ENCODE measurements around the gene NCBP1. TPM values are rescaled to one million over a fixed set of nuclear protein-coding genes. Genes with fewer than 3 reads are reported as not detected.
A peak's percentile ranks its signal among the peaks of the same experiment; 100 is the strongest.

The NCBP1 gene
- total RNA-seq, 1 donor from 2014 or later: 55.9 TPM

- H3K4me1 ChIP-seq: no peaks in the 10 kb centered on the region
- no peak overlapping the region for H3K9ac ChIP-seq
- H3K9me3 Mint-ChIP-seq: no peaks in the 10 kb centered on the region
- H3K36me3 ChIP-seq: no peaks in the 10 kb centered on the region
- no peak overlapping the region for H3K4me3 Mint-ChIP-seq
- no peaks in the 10 kb centered on the region for H3K36me3 Mint-ChIP-seq
- H2AFZ ChIP-seq (replicated peaks): no peak overlapping the region
- no peaks in the 10 kb centered on the region for H3K9me3 ChIP-seq (ENCODE audit: low read depth)
- TF ChIP-seq EZH2phosphoT487 (IDR thresholded peaks at IDR 0.05) (no peak), CTCF (IDR thresholded peaks at IDR 0.05) (no peak)
- no peaks in the 10 kb centered on the region for H4K20me1 ChIP-seq (ENCODE audit: low read depth)
- no peaks in the 10 kb centered on the region for H3K27me3 Mint-ChIP-seq (ENCODE audit: insufficient read depth, low read depth)
- no peaks in the 10 kb centered on the region for H3K79me2 ChIP-seq (ENCODE audit: low read depth)
- no peak for DNase-seq (ENCODE audit: low spot score)
- peaks cover 43% of the 10 kb centered on the region for H3K27me3 ChIP-seq
- H3K27ac Mint-ChIP-seq: no peak overlapping the region
- no peak overlapping the region for H3K4me2 ChIP-seq
- H3F3A ChIP-seq (ENCODE audit: low read depth): no peaks in the 10 kb centered on the region
- H3K27ac ChIP-seq: no peak overlapping the region
- H3K4me1 Mint-ChIP-seq: peaks cover 14% of the 10 kb centered on the region
- H3K4me3 ChIP-seq: no peak overlapping the region
Observed at GRCh38 chr9:97705354-97705950, 71.8 kb downstream of the NCBP1 start.

GRCh38 chr9:97706246-97706645 lies 72.6 kb downstream of the NCBP1 start:
- H3F3A ChIP-seq (ENCODE audit: low read depth): peaks cover 5% of the 10 kb centered on the region
- no peak for DNase-seq (ENCODE audit: low spot score)
- H4K20me1 ChIP-seq (ENCODE audit: low read depth): peaks cover 6% of the 10 kb centered on the region
- H3K4me2 ChIP-seq: no peak overlapping the region
- H3K9me3 ChIP-seq (ENCODE audit: low read depth): no peaks in the 10 kb centered on the region
- no peak overlapping the region for H2AFZ ChIP-seq (replicated peaks)
- no peak overlapping the region for H3K4me3 ChIP-seq
- H3K79me2 ChIP-seq (ENCODE audit: low read depth): no peaks in the 10 kb centered on the region
- no peaks in the 10 kb centered on the region for H3K36me3 ChIP-seq
- Mint-ChIP-seq H3K27me3 (ENCODE audit: insufficient read depth, low read depth) (peaks cover 3% of the 10 kb centered on the region), H3K27ac (no peak overlapping the region), H3K36me3 (no peaks in the 10 kb centered on the region), H3K4me3 (no peak overlapping the region), H3K4me1 (peaks cover 14% of the 10 kb centered on the region), H3K9me3 (no peaks in the 10 kb centered on the region)
- no peak for TF ChIP-seq EZH2 (IDR thresholded peaks at IDR 0.05)
- TF ChIP-seq EZH2phosphoT487 (IDR thresholded peaks at IDR 0.05): no peak
- no peak for TF ChIP-seq CTCF (IDR thresholded peaks at IDR 0.05)
- no peak overlapping the region for H3K9ac ChIP-seq
- no peaks in the 10 kb centered on the region for H3K4me1 ChIP-seq
- H3K27ac ChIP-seq: no peak overlapping the region
- peaks cover 48% of the 10 kb centered on the region for H3K27me3 ChIP-seq

GRCh38 chr9:97710356-97711222 lies 77.0 kb downstream of the NCBP1 start:
- peak; percentile 85 for DNase-seq (ENCODE audit: low spot score)
- Mint-ChIP-seq H3K4me1 (no peaks in the 10 kb centered on the region), H3K27me3 (ENCODE audit: insufficient read depth, low read depth) (peaks cover 5% of the 10 kb centered on the region), H3K27ac (no peak overlapping the region), H3K4me3 (no peak overlapping the region), H3K9me3 (no peaks in the 10 kb centered on the region), H3K36me3 (no peaks in the 10 kb centered on the region)
- peak; percentile 89 for TF ChIP-seq CTCF (IDR thresholded peaks at IDR 0.05)
- TF ChIP-seq EZH2phosphoT487 (IDR thresholded peaks at IDR 0.05): no peak
- TF ChIP-seq EZH2 (IDR thresholded peaks at IDR 0.05): no peak
- Histone ChIP-seq H3K79me2 (ENCODE audit: low read depth) (no peaks in the 10 kb centered on the region), H3K27ac (no peak overlapping the region), H3K27me3 (peaks cover 66% of the 10 kb centered on the region), H3F3A (ENCODE audit: low read depth) (peaks cover 9% of the 10 kb centered on the region), H3K36me3 (no peaks in the 10 kb centered on the region), H2AFZ (replicated peaks) (no peak overlapping the region), H3K9me3 (ENCODE audit: low read depth) (no peaks in the 10 kb centered on the region), H3K9ac (no peak overlapping the region), H3K4me1 (no peaks in the 10 kb centered on the region), H4K20me1 (ENCODE audit: low read depth) (peaks cover 7% of the 10 kb centered on the region), H3K4me3 (no peak overlapping the region), H3K4me2 (peak overlapping the region; percentile 39)

Measured in neural progenitor cell (in vitro differentiated cells).